Adipocyte (in vitro differentiated cells): Measurements from ENCODE around the gene OSBPL5.

Experiments
- DNase-seq: peaks from one replicate; pipeline ENCODE4 v3.0.0-alpha.2; 2015; ENCODE audit warnings: low read depth
- H3K27me3 ChIP-seq: replicated peaks from 2 replicates; pipeline ENCODE4 v1.7.0; 2013; ENCODE audit warnings: mild to moderate bottlenecking, low read length, moderate library complexity; ENCODE audit not compliant: control insufficient read depth, insufficient read depth
- H3K36me3 ChIP-seq: 2 replicates; pipeline ENCODE4 v1.7.0; 2013; ENCODE audit warnings: low read length, mild to moderate bottlenecking, moderate library complexity; ENCODE audit not compliant: control insufficient read depth, insufficient read depth, severe bottlenecking
- H3K4me1 ChIP-seq: 2 replicates; pipeline ENCODE4 v1.7.0; 2013; ENCODE audit warnings: mild to moderate bottlenecking, low read length, moderate library complexity; ENCODE audit not compliant: control insufficient read depth, insufficient read depth
- H3K4me3 ChIP-seq: 2 replicates; pipeline ENCODE4 v1.7.0; 2013; ENCODE audit warnings: mild to moderate bottlenecking, low read length, moderate library complexity
- H3K9ac ChIP-seq: 2 replicates; pipeline ENCODE4 v1.7.0; 2013; ENCODE audit warnings: mild to moderate bottlenecking, low read length, moderate library complexity
- H3K9me3 ChIP-seq: 2 replicates; pipeline ENCODE4 v1.7.0; 2013; ENCODE audit warnings: mild to moderate bottlenecking, low read length, moderate library complexity; ENCODE audit not compliant: control insufficient read depth

Gene OSBPL5

DNA sequence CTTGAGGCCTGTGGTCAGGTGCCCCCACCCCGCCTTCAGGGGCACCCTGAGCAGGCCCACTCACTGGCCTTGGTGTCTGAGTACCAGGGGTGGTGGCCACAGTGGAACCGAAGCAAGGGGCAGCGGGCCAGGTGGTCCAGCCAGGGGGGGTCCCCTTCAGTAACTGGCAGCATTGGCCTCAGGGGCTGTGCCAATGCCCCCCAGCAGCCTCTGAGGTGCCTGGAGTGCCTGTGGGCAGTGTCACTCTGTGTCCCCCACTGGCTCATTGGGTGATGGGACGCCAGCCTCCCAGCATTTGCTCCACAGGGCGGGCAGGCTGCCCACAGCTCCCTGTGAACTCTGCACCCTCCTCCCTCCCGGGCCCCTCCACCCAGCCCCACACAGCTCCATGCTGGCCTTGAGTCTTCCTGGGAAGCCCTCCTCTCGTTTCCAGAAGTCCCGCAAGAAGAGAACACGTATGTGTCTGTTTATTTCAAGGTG, 78.4 kb downstream of the OSBPL5 start:
- Histone ChIP-seq H3K4me3 (no peak overlapping the region), H3K9me3 (no peaks in the 10 kb centered on the region), H3K9ac (no peak overlapping the region), H3K4me1 (no peaks in the 10 kb centered on the region), H3K27me3 (no peaks in the 10 kb centered on the region), H3K36me3 (peaks cover 10% of the 10 kb centered on the region)
- DNase-seq, result no peak

DNA sequence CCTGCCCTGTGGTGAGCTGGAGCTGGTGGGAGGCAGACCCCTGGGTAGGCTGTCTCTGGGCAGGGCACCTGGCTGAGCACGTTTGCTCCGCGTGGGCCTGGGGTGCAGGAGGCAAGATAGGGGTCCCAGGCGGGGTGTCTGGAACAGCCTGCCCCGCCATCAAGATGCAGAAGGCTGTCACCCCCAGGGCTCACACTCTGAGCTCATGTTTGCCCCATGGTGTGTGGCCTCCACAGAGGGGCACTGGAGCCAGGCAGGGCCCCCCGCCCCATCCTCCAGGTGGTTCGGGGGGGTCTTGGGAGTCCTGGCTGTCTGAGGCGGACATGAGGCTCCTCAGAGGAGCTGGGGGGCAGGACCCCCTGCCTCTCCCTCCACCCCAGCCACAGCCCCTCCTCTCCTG, 79.0 kb downstream of the OSBPL5 start:
- no peak overlapping the region for H3K9ac ChIP-seq
- H3K36me3 ChIP-seq, result peaks cover 10% of the 10 kb centered on the region
- H3K9me3 ChIP-seq, result no peaks in the 10 kb centered on the region
- no peaks in the 10 kb centered on the region for H3K27me3 ChIP-seq
- no peaks in the 10 kb centered on the region for H3K4me1 ChIP-seq
- DNase-seq, result no peak
- H3K4me3 ChIP-seq, result no peak overlapping the region

DNA sequence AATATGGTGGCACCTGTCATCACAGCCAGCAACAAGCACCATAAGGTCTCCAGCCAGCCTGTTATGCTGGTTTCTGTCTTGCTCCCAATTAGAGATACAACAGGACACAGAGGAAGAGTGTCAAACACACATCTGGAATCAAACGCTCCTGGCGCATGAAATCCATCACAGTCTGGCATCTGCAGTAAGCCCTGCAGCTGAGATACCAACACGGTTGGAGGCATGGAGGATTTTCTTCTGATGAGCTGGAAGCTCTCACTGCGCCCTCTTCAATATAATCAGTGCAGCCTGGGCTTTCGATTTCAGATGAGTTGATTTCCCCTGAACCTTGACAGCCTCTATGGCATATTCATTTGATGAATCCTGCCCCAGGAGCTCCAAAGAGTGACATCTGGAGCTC, 80.1 kb downstream of the OSBPL5 start:
- Histone ChIP-seq H3K36me3 (peaks cover 6% of the 10 kb centered on the region), H3K9me3 (no peaks in the 10 kb centered on the region), H3K9ac (no peak overlapping the region), H3K27me3 (no peaks in the 10 kb centered on the region), H3K4me1 (no peaks in the 10 kb centered on the region), H3K4me3 (no peak overlapping the region)
- no peak for DNase-seq

DNA sequence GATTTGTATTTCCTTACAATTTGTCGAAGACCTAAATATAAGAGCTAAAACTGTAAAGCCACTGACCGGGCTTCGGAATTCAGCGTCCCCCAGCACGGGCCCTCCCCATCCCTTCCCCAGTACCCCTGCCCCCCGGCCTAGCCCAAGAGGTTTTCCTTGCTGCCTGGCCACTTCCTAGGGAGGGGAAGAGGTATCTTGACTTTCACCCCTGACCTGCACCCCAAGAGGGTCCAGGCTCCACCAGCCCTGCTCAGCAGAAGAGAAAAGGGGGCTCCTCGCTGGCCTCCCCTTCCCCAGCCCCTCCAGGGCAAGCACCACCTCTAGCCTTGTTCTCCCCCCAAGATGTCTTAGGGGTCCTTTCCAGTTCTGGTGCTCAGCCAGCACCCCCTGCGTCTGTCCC, 81.8 kb downstream of the OSBPL5 start:
- Histone ChIP-seq H3K4me3 (no peak overlapping the region), H3K36me3 (no peaks in the 10 kb centered on the region), H3K27me3 (no peaks in the 10 kb centered on the region), H3K4me1 (no peaks in the 10 kb centered on the region), H3K9me3 (no peaks in the 10 kb centered on the region), H3K9ac (no peak overlapping the region)
- DNase-seq, result no peak

DNA sequence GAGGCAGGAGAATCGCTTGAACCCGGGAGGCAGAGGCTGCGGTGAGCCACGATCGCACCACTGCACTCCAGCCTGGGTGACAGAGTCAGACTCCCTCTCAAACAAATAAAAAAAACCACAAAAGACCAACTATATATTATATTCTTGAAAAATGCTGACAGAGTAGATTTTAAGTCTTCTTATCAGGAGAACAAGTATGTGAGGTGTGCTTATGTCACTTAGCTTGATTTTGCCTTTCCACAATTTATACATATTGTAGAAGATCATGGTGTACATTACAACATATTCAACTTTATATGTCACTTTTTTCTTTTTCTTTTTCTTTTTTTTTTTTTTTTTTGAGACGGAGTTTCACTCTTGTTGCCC, 83.7 kb downstream of the OSBPL5 start:
- no peaks in the 10 kb centered on the region for H3K4me1 ChIP-seq
- no peak for DNase-seq

DNA sequence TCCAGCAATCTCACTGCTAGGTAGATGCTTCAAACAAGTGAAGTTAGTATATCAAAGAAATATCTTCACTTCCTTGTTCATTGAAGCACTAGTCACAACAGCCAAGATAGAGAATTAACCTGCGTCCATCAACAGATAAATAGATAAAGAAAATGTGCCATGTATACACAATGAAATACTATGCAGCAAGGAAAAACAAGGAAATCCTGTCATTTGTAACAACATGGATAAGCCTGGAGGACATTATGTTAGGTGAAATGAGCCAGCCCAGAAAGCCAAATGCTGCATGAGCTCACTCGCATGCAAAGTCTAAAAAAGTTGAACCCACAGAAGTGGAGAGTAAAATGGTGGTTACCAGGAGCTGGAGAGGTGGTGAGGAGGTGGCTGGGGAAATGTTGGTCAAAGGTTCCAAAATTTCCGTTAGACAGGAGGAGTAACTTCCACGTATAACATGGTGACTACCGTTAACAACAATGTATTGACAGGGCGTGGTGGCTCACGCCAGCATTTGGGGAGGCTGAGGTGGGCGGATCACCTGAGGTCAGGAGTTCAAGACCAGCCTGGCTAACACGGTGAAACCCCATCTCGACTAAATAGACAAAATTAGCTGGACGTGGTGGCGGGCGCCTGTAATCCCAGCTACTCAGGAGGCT, 84.3 kb downstream of the OSBPL5 start:
- H3K9me3 ChIP-seq, result no peaks in the 10 kb centered on the region
- H3K4me1 ChIP-seq, result no peaks in the 10 kb centered on the region
- DNase-seq, result no peak
- no peak overlapping the region for H3K9ac ChIP-seq
- H3K4me3 ChIP-seq, result no peak overlapping the region
- H3K36me3 ChIP-seq, result no peaks in the 10 kb centered on the region
- peaks cover 3% of the 10 kb centered on the region for H3K27me3 ChIP-seq

More for the DNA sequence above, 83.7 kb downstream of the OSBPL5 start:
- Histone ChIP-seq H3K27me3 (peaks cover 3% of the 10 kb centered on the region), H3K36me3 (no peaks in the 10 kb centered on the region), H3K9ac (no peak overlapping the region), H3K9me3 (no peaks in the 10 kb centered on the region), H3K4me3 (no peak overlapping the region)

DNA sequence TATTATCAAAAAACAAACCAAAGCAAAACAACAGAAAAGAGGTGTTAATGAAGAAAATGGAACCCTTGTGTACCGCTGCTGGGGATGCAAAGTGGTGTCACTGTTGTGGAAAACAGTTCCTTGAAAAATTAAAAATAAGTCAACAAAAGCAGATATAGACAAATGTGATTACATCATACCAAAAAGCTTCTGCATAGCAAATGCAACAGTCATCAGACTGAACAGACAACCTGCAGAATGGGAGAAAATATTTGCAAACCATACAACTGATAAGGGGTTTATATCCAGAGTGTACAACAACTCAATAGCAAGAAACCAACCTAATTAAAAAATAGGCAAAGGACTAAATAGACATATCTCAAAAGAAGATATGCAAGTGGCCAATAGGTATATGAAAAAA, 85.0 kb downstream of the OSBPL5 start:
- H3K27me3 ChIP-seq, result peaks cover 3% of the 10 kb centered on the region
- no peaks in the 10 kb centered on the region for H3K36me3 ChIP-seq
- DNase-seq, result peak; percentile 22
- H3K4me1 ChIP-seq, result no peaks in the 10 kb centered on the region
- H3K4me3 ChIP-seq, result no peak overlapping the region
- no peaks in the 10 kb centered on the region for H3K9me3 ChIP-seq
- no peak overlapping the region for H3K9ac ChIP-seq

DNA sequence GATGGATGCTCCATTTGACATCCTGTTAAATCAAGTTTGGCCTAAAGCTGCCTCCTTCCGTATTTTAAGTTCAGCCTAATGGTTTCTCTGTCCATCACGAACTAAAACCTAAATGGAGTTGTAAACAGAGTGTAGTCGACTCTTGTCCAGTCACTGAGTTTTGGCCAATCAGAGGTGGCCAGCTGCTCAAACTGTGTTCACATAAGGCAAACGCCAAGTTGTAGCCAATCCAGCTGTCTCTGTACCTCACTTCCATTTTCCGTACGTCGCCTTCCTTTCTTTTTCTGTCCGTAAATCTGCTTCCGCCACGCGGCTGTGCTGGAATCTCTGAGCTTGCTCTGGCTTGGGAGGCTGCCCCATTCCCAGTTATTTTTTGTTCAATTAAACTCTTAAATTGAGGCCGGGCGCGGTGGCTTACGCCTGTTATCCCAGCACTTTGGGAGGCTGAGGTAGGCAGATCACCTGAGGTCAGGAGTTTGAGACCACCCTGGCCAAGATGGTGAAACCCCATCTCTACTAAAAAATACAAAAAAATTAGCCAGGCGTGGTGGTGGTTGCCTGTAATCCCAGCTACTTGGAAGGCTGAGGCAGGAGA, 87.2 kb downstream of the OSBPL5 start:
- Histone ChIP-seq H3K9me3 (no peaks in the 10 kb centered on the region), H3K36me3 (no peaks in the 10 kb centered on the region), H3K4me3 (no peak overlapping the region), H3K9ac (no peak overlapping the region), H3K27me3 (peaks cover 3% of the 10 kb centered on the region), H3K4me1 (peaks cover 6% of the 10 kb centered on the region)
- DNase-seq, result no peak

DNA sequence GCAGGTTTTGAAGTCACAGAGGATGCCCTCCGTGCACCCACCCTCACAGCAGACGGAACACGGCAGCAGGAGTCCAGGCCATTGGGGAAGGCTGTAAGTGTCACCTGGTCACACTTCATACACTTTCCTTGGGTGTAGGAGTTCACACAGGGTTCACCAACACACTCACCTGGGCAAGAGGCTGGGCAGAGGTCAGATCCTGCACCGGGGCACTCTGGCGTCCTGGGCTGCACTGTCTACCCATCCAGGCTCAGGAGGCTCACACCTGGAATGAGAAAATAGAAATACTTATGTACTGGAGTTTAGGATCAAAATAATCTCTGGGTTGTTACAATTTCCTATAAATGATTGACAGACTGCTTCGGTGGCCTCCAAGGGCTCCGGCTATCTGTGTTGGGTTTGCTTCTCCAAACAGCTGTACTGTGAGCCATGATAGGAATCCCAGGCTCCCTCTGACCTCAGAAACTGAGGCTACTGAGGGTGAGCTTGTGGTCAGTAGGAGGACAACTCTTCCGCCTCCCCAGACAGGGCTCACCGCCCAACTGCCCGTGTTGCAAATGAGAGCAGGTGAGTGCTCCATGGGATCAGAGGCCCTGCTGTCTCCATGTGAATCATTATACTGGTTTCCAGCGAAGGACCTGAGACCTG, 87.8 kb downstream of the OSBPL5 start:
- H3K27me3 ChIP-seq, result peaks cover 3% of the 10 kb centered on the region

DNA sequence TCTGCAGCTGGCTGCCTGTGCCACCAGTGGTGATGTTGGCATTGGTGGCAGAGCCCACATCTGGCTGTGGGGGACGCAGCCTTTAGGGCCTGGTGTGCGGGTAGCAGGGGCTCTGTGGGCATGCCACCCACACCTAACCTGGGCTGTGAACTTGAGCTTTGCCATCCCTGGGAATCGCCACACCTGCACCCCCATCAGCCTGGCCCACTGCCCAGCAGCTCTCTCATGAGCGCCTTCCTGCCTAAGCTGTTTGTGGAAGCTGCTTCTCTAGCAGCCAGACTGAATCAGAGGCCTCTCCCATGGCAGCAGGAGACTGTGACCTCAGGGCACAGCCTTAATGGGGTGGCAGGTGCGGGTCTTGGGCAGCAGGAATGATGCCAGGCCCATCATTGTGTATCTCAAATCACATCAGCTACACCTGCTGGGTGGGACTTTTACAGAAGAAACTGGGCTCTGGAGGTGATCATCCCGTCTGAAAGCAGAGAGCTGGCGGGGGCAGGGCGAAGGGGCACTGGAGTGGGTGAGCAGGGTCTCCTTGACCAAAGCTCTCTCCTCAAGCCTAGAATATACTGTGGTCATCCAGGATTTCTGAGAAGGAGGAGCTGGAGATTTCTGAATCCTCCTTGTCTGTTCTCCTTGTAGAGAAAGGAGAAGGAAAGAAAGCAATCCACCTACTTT, 90.1 kb downstream of the OSBPL5 start:
- Histone ChIP-seq H3K36me3 (no peaks in the 10 kb centered on the region), H3K9me3 (no peaks in the 10 kb centered on the region), H3K4me3 (no peak overlapping the region), H3K4me1 (peaks cover 8% of the 10 kb centered on the region), H3K9ac (no peak overlapping the region), H3K27me3 (peaks cover 3% of the 10 kb centered on the region)
- no peak for DNase-seq

More for the DNA sequence above, 87.8 kb downstream of the OSBPL5 start:
- no peaks in the 10 kb centered on the region for H3K36me3 ChIP-seq
- DNase-seq, result no peak
- H3K4me3 ChIP-seq, result no peak overlapping the region
- H3K9ac ChIP-seq, result no peak overlapping the region
- H3K9me3 ChIP-seq, result no peaks in the 10 kb centered on the region
- H3K4me1 ChIP-seq, result peaks cover 8% of the 10 kb centered on the region

DNA sequence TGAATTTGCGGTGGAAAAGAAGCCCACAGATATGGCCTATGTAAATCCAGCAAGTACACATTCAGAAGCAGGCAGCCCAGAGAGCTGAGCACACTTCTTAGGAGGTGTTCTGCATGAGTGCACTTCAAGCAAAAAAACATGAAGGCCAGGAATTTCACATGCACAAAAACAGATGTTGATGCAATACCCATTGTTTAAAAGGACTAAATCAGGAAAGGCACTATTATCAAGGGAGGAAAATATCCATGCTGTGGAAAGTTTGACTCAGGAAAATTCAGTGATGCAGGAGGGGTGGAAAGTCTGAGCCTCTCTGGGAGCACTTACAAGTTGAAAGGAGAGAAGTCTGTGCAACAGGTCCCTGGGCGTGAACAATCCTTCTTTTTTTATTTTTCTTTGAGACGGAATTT, 92.1 kb downstream of the OSBPL5 start:
- peaks cover 8% of the 10 kb centered on the region for H3K4me1 ChIP-seq
- no peak overlapping the region for H3K4me3 ChIP-seq

More for the DNA sequence above, 92.1 kb downstream of the OSBPL5 start:
- Histone ChIP-seq H3K36me3 (no peaks in the 10 kb centered on the region), H3K9me3 (no peaks in the 10 kb centered on the region), H3K27me3 (peaks cover 3% of the 10 kb centered on the region), H3K9ac (no peak overlapping the region)
- DNase-seq, result peak; percentile 97
